Measurements from ENCODE around the gene ANXA3. TPM values are rescaled to one million over a fixed set of nuclear protein-coding genes. Genes with fewer than 3 reads are reported as not detected.

The ANXA3 gene
- total RNA-seq, 2 experiments from 2014 or later = 0.41 to 7.4 TPM

GRCh38 chr4:78616046-78616498 lies 64.5 kb downstream of the ANXA3 start:
- Mint-ChIP-seq H3K9me3 (ENCODE audit: low read depth) (no peaks in the 10 kb centered on the region), H3K4me1 (peaks cover 21% of the 10 kb centered on the region), H3K36me3 (no peaks in the 10 kb centered on the region), H3K27me3 (no peaks in the 10 kb centered on the region), H3K4me3 (no peak overlapping the region), H3K27ac (no peak overlapping the region)
- CTCF ChIA-PET = interaction anchor here (0.8 to 0.9 kb wide), 2 partner anchors 11 to 15 kb away, joined by 3 to 4 read pairs; no protein-coding TSS in a partner anchor
- ATAC-seq (no peak), DNase-seq (no peak)

DNA sequence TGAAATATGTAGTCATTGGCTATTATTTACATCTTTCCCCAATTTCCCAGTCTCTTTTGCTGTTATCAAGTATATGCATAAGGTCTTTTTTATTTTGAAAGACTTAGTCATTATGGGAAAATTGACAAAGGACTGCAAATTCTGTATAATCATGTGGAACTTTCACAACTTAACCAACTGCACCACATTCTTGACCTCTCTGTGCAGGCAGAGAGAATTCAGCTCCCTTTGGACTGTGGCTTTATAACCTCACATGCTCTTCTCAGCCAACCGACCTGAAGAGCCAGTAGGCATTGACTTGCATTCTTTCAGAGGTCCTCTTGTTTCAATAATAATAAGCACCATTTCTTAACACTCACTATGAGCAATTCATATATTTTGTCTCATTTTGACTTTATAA lies 66.9 kb downstream of the ANXA3 start:
- H3K36me3 Mint-ChIP-seq = no peaks in the 10 kb centered on the region
- DNase-seq (no peak), ATAC-seq (no peak)
- H3K27me3 Mint-ChIP-seq = peaks cover 2% of the 10 kb centered on the region
- no peak overlapping the region for H3K27ac Mint-ChIP-seq
- H3K4me1 Mint-ChIP-seq = peaks cover 8% of the 10 kb centered on the region
- no peak overlapping the region for H3K4me3 Mint-ChIP-seq
- CTCF ChIA-PET = no interaction called here
- H3K9me3 Mint-ChIP-seq (ENCODE audit: low read depth) = no peaks in the 10 kb centered on the region

DNA sequence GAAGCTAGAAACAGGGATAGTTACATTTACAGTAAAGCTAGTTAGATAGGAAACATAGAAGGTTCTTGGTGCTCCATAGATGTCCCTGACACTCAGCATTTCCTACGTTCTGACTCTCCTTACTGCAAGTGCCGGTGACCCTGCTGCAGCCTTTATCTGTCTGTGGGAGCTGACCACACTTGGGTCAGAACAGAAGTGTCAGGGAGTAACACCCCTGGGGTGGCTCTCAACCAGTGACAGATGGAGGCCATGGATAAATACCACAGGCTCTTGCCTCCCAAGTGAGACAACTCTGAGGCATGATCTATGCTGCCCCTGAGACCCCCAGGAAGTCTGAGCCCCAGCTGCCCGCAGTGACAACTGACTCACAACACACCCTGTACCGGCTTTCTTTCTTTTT lies 69.8 kb downstream of the ANXA3 start:
- no peak for ATAC-seq
- no peak for DNase-seq
- peaks cover 3% of the 10 kb centered on the region for H3K4me1 Mint-ChIP-seq
- peaks cover 2% of the 10 kb centered on the region for H3K27me3 Mint-ChIP-seq
- H3K9me3 Mint-ChIP-seq (ENCODE audit: low read depth) = no peaks in the 10 kb centered on the region
- H3K4me3 Mint-ChIP-seq = no peak overlapping the region
- CTCF ChIA-PET = no interaction called here
- no peaks in the 10 kb centered on the region for H3K36me3 Mint-ChIP-seq
- H3K27ac Mint-ChIP-seq = no peak overlapping the region

DNA sequence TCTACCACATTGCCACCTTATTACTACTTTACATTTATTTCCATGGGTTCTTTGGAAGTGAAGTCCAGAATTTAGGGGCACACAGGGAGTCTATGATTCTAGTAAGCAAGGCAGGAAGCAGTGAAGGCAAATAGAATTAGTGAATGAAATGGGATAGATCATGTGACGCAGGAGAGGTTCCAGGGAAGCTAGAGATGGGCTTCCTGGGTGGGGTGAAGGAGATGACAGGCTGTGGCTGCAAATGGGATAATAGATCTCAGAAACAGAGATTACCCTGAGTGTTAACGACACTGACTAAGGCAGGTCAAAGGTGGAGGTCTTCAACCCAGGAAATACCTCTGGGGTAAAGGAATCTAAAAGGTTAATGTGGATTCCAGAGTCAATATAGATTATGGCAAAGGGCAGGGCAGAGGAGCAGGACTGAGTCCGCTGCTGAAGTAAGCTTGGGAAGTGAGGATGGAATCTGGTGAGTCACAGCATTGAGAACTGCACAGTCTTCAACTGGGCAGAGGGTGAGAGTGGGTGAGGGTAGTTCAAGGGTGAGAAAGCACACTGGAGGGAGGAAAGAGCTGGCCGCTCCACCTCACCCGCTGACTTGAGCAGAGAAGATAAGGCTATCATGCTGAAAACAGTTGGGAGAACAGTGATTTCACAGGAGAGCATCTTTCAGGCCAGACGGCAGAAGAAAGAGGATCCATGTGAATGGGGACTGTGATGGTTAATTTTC lies 70.8 kb downstream of the ANXA3 start:
- no peaks in the 10 kb centered on the region for H3K36me3 Mint-ChIP-seq
- CTCF ChIA-PET = interaction anchor here (1.0 kb wide), 1 partner anchor 8 kb away, joined by 3 read pairs; no protein-coding TSS in a partner anchor
- H3K9me3 Mint-ChIP-seq (ENCODE audit: low read depth) = no peaks in the 10 kb centered on the region
- H3K4me3 Mint-ChIP-seq = no peak overlapping the region
- DNase-seq = no peak
- peaks cover 7% of the 10 kb centered on the region for H3K27me3 Mint-ChIP-seq
- no peak for ATAC-seq
- peaks cover 8% of the 10 kb centered on the region for H3K4me1 Mint-ChIP-seq
- H3K27ac Mint-ChIP-seq = no peak overlapping the region

DNA sequence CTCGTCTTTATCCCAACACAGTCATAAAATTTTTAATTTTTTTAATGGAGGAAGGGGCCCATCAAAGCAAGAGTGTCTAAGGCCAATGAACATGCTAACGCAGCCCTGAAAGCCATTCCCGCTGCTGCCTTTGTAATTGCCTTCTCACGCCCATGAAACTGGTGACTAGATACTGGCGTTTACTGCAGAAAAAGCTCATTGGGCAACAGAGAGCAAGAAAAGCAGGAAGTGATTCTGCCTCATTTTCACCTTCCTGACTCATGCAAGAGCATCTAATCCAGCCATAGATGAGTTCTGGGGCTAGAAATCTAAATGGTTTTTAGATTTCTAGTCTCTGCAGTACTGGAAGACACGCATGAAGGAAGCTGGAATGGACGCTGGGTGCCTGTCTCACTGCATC lies 72.5 kb downstream of the ANXA3 start:
- Mint-ChIP-seq H3K4me3 (no peak overlapping the region), H3K9me3 (ENCODE audit: low read depth) (no peaks in the 10 kb centered on the region), H3K4me1 (peaks cover 10% of the 10 kb centered on the region), H3K27ac (no peak overlapping the region), H3K36me3 (no peaks in the 10 kb centered on the region), H3K27me3 (peaks cover 9% of the 10 kb centered on the region)
- ATAC-seq (no peak), DNase-seq (no peak)
- CTCF ChIA-PET = no interaction called here

DNA sequence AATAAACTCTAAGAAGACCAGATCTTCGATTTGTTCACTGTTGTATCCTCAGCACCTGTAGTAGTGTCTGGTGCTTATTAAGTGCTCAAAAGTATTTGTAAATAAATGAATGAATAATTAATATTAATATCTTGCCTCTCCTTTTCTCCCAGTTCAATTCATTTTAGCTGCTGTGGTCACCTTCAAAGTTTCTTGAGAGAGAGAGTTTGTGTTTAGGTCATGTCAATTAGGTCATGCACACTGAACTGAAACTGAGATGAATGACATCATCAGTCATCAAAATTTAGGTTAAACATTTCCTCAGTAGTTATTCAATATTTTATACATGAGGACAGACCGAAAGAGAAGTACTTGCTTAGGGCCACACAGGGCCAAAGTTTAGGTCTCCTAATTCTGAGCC lies 73.5 kb downstream of the ANXA3 start:
- ATAC-seq (no peak), DNase-seq (no peak)
- Mint-ChIP-seq H3K27me3 (peaks cover 9% of the 10 kb centered on the region), H3K9me3 (ENCODE audit: low read depth) (no peaks in the 10 kb centered on the region), H3K36me3 (no peaks in the 10 kb centered on the region), H3K4me1 (peaks cover 11% of the 10 kb centered on the region), H3K4me3 (no peak overlapping the region), H3K27ac (no peak overlapping the region)
- CTCF ChIA-PET = no interaction called here

DNA sequence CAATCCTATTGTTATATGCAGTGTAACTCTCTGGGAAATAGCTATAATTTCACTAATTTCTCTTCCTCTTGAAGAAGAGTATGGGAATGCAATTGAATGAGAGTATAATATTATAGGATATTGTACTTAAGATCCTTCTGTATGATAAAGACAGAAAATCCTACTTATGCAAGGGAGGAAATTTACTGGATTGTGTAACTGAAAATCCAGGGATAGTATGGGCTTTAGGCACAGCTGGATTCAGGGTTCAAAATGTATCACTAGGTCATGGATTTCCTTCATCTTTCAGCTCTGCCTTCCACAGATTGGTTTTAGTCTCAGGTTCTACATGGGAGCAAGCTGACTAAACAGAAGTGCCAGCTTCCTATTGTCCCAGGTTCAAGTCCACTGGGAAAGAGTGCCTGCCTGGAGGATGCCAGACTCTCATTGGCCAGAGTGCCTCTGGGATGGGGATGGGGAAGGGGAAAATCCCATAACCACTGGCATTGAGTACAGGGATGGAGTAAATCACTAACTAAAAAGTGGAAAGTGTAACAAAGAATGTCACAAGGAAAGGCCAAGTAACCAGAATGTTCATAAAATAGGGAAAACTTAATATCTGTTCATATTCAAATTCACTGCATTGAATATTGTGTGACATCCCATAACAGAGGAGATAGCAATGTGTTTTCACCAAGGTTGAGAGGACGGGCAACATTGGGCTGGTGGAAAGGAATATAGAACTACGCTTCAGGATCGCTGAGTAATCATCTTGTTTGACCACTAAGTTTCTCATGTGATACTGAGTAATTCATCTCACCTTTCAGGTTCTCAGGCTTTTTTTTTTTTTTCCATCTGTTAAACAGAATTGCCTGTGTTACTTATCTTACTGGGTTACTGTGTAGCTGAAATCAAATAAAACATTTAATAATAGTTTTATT lies 75.7 kb downstream of the ANXA3 start:
- ATAC-seq (no peak), DNase-seq (no peak)
- peaks cover 11% of the 10 kb centered on the region for H3K4me1 Mint-ChIP-seq
- H3K27ac Mint-ChIP-seq = no peak overlapping the region
- H3K9me3 Mint-ChIP-seq (ENCODE audit: low read depth) = no peaks in the 10 kb centered on the region
- no peak overlapping the region for H3K4me3 Mint-ChIP-seq
- no peaks in the 10 kb centered on the region for H3K36me3 Mint-ChIP-seq
- CTCF ChIA-PET = interaction anchor here (1.1 kb wide), 2 partner anchors 11 to 17 kb away, joined by 3 to 4 read pairs; no protein-coding TSS in a partner anchor
- H3K27me3 Mint-ChIP-seq = peaks cover 18% of the 10 kb centered on the region

DNA sequence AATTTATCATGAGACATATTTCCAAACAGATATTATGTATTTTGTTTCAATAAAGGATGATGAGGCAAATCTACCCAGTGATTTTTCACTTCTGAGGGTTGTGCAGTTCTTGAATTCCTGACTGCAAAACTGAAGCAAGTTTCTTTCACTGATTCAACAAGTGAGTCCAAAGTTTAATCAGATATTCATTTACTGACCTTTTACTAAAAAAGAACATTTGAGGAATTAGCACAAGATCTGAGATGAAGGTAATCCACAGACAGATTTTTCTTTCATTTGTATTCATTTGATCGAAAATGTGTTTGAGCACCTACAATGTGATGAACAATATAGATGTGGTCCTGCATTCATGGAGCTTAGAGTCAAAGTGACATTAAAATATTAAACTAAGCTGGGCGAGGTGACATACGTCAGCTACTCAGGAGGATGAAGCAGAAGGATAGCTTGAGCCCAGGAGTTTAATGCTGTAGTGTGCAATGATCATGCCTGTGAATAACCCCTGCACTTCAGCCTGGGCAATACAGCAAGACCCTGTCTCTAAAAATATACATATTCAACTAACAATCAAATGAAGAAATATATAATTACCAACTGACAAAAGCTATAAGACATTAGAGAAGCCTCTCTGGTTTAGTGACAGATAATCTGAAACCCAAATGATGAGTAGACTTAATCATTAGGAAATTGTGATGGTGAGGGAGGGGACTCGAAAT lies 76.6 kb downstream of the ANXA3 start:
- Mint-ChIP-seq H3K27ac (no peak overlapping the region), H3K9me3 (ENCODE audit: low read depth) (no peaks in the 10 kb centered on the region), H3K36me3 (no peaks in the 10 kb centered on the region), H3K4me3 (no peak overlapping the region), H3K27me3 (peaks cover 21% of the 10 kb centered on the region), H3K4me1 (peaks cover 11% of the 10 kb centered on the region)
- CTCF ChIA-PET = interaction anchor here (2.8 kb wide), 1 partner anchor 15 kb away, joined by 9 read pairs; no protein-coding TSS in a partner anchor
- no peak for DNase-seq
- ATAC-seq = no peak

GRCh38 chr4:78629991-78630541 lies 78.5 kb downstream of the ANXA3 start:
- no peak overlapping the region for H3K27ac Mint-ChIP-seq
- CTCF ChIA-PET = interaction anchor here (2.1 to 2.8 kb wide), 2 partner anchors 14 to 17 kb away, joined by 8 to 9 read pairs; no protein-coding TSS in a partner anchor
- H3K4me3 Mint-ChIP-seq = no peak overlapping the region

DNA sequence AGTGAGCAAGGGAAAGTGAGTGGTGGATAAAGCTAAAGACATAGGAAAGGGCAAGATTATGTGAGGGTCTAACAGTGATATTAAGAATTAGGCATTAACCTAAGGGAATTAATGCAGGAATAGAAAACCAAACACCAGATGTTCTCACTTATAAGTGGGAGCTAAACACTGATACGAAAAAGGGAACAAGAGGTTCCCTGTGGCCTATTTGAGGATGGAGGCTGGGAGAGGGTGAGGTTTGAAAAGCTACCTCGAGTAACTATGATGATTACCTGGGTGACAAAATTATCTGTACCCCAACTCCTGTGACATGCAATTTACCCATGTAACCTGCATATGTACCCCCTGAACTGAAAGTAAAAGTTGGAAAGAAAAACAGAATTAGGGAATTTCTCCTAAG lies 79.0 kb downstream of the ANXA3 start:
- Mint-ChIP-seq H3K27ac (no peak overlapping the region), H3K36me3 (no peaks in the 10 kb centered on the region), H3K4me1 (peaks cover 11% of the 10 kb centered on the region), H3K9me3 (ENCODE audit: low read depth) (no peaks in the 10 kb centered on the region), H3K4me3 (no peak overlapping the region), H3K27me3 (peaks cover 44% of the 10 kb centered on the region)
- DNase-seq = no peak
- CTCF ChIA-PET = interaction anchor here (1.4 to 2.8 kb wide), 3 partner anchors 13 to 17 kb away, joined by 3 to 9 read pairs (median 8); no protein-coding TSS in a partner anchor
- no peak for ATAC-seq

More at GRCh38 chr4:78629991-78630541, 78.5 kb downstream of the ANXA3 start:
- ATAC-seq = no peak
- H3K4me1 Mint-ChIP-seq = peaks cover 11% of the 10 kb centered on the region
- no peak for DNase-seq
- no peaks in the 10 kb centered on the region for H3K9me3 Mint-ChIP-seq (ENCODE audit: low read depth)
- H3K36me3 Mint-ChIP-seq = no peaks in the 10 kb centered on the region
- H3K27me3 Mint-ChIP-seq = peaks cover 40% of the 10 kb centered on the region

- CTCF ChIA-PET = no interaction called here
- H3K9me3 Mint-ChIP-seq (ENCODE audit: low read depth) = no peaks in the 10 kb centered on the region
- H3K4me3 Mint-ChIP-seq = no peak overlapping the region
- no peak for ATAC-seq
- peaks cover 20% of the 10 kb centered on the region for H3K4me1 Mint-ChIP-seq
- DNase-seq = no peak
- peaks cover 41% of the 10 kb centered on the region for H3K27me3 Mint-ChIP-seq
- H3K36me3 Mint-ChIP-seq = peaks cover 7% of the 10 kb centered on the region
- no peak overlapping the region for H3K27ac Mint-ChIP-seq
Measured at GRCh38 chr4:78634011-78634664, 82.6 kb downstream of the ANXA3 start.

- Mint-ChIP-seq H3K36me3 (peaks cover 7% of the 10 kb centered on the region), H3K9me3 (ENCODE audit: low read depth) (no peaks in the 10 kb centered on the region), H3K4me3 (peak overlapping the region; percentile 48), H3K27me3 (peaks cover 25% of the 10 kb centered on the region), H3K4me1 (peaks cover 44% of the 10 kb centered on the region), H3K27ac (peak overlapping the region; percentile 89)
- ATAC-seq (peak; percentile 48), DNase-seq (no peak)
- CTCF ChIA-PET = interaction anchor here (1.6 kb wide), 1 partner anchor 8 kb away, joined by 5 read pairs; no protein-coding TSS in a partner anchor
Measured at GRCh38 chr4:78638337-78639172, 87.0 kb downstream of the ANXA3 start.

All from activated CD8-positive, alpha-beta memory T cell treated with anti-CD3 and anti-CD28 coated beads, Interleukin-2, amount 10 ng/mL, durations not matched to agents 7 days and 5 days (primary cell).